Aorta (tissue), 5 donors: Measurements from ENCODE around the gene TUBA1C. TPM values are rescaled to one million over a fixed set of nuclear protein-coding genes. Genes with fewer than 3 reads are reported as not detected.
"Not testable (repeated sequence)": the region's sequence is repeated elsewhere in the genome, so short reads cannot be mapped to it uniquely, and the experiment has no call there.

Experiments used
- ATAC-seq: fragments of 200-7000 bp; cut with Tn5 transposase; one replicate; pipeline ENCODE4 v1.9.1; 2022; ENCODE audit warnings: moderate library complexity; ENCODE audit not compliant: low FRiP score
- DNase-seq, 2 donors: peaks; one replicate each; pipeline ENCODE4 v3.0.0-alpha.2; 2020
- H3K27ac ChIP-seq, 2 donors: one replicate each; pipeline ENCODE4 v1.5.1; 2013; ENCODE audit warnings: low read length in 2 of 2, mild to moderate bottlenecking in 2 of 2, moderate library complexity in 2 of 2, control low read depth in 1 of 2, inconsistent platforms in 1 of 2, low read depth in 1 of 2
- H3K27me3 ChIP-seq, 2 donors: one replicate each; pipeline ENCODE4 v1.6.1; 2013; ENCODE audit warnings: control low read depth in 1 of 2, low read length in 1 of 2, mild to moderate bottlenecking in 1 of 2, moderate library complexity in 1 of 2; ENCODE audit not compliant: insufficient read depth in 2 of 2, control insufficient read depth in 1 of 2
- H3K36me3 ChIP-seq, 2 donors: one replicate each; pipeline ENCODE4 v1.6.1; 2013; ENCODE audit warnings: control low read depth in 1 of 2, low read length in 1 of 2, mild to moderate bottlenecking in 1 of 2; ENCODE audit not compliant: insufficient read depth in 2 of 2, control insufficient read depth in 1 of 2
- H3K4me1 ChIP-seq, 2 donors: one replicate each; pipeline ENCODE4 v1.6.1; 2013; ENCODE audit warnings: low read length in 2 of 2, control low read depth in 1 of 2, mild to moderate bottlenecking in 1 of 2, moderate library complexity in 1 of 2; ENCODE audit not compliant: insufficient read depth in 2 of 2, control insufficient read depth in 1 of 2
- H3K4me3 ChIP-seq, 2 donors: one replicate each; pipeline ENCODE4 v1.5.1; 2013; ENCODE audit warnings: low read length in 2 of 2, control low read depth in 1 of 2, mild to moderate bottlenecking in 1 of 2
- H3K9me3 ChIP-seq: one replicate; pipeline ENCODE4 v1.6.1; 2013; ENCODE audit warnings: mild to moderate bottlenecking, low read length; ENCODE audit not compliant: control insufficient read depth
- WGBS, 2 donors: extraction: QIAGEN DNeasy Blood & Tissue Kit; methylation state at CpG; one replicate each; pipeline ENCODE4 v1.1.7; 2013; 5-methylcytosine and 5-hydroxymethylcytosine counted together
- intact Hi-C, 2 donors: fragments of 100-400 bp; cut with DNase I; formaldehyde crosslinking; loops; one replicate each; pipeline versions ENCODE4 v1.14.2 to v1.15.0; 2022
- polyA plus RNA-seq, 2 donors: library from polyadenylated mRNA; stranded (reverse); fragments of 200-250 nt; gene quantifications; one replicate each; pipeline ENCODE4 v1.2.3, GENCODE V29; 2013
- total RNA-seq, 2 donors: library from RNA; stranded (reverse); fragmentation: NEBNext Ultra II Directional; extraction: Animal tissue kit (Norgen Biotek cat#: 25700); gene quantifications; one replicate each; pipeline ENCODE4 v1.2.1, GENCODE V29; 2021
- donor health status: healthy with polysubstance abuse.
- donor health status: Bipolar disorder and iron deficiency.
- donor health status: DM: no; HTN: no; CAD: no.
- donor health status: DM: no; HTN: no; CAD: no.
- donor health status: DM: yes; HTN: yes; CAD: no.

The TUBA1C gene
- total and polyA plus RNA-seq, 4 donors, result 89.2 to 191 (median 172) TPM

DNA sequence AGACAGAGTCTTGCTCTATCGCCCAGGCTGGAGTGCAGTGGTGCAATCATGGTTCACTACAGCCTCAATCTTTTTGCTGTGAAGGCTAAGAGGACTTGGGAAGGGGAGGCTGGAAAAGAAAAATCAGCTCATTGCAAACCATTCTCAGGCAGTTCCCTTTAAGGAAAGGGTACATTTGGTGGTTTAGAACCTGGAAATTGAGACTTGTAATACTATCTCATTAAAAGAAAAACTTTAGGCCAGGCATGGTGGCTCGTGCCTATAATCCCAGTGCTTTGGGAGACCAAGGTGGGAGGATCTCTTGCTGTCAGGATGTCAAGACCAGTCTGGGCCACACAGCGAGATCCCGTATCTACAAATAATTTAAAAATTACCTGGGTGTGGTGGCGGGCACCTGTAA lies 21.3 kb upstream of the TUBA1C start:
- 93 to 96% methylated on average over 5 of the region's 5 CpGs for WGBS, 2 donors
- Histone ChIP-seq H3K4me1 (peaks cover 0 to 2% of the 10 kb centered on the region in 2 donors), H3K27ac (peak overlapping the region; percentile 51 to 85), H3K9me3 (no peaks in the 10 kb centered on the region), H3K4me3 (no peak overlapping the region), H3K36me3 (no peaks in the 10 kb centered on the region), H3K27me3 (no peaks in the 10 kb centered on the region)
- ATAC-seq, result no peak
- intact Hi-C loops, result no loop called here
- no peak for DNase-seq

DNA sequence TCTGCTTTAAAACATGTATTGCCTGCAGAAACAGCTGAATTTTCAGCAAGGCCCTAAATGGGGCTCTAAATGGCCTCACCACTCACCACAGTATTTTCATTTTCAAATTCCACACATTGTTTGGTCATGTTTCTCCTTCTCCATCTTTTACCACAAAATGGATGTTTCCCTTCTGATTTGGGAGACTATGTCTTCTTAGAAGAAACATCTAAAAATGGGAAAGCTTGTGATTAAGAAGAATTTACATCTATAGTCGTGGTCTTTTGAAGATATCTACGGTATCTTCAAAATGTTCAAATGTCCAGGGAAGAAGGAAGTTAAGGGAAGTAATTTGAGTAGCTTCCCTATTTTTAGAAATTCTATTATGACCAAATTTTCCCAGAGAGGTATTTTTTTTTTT lies 20.7 kb upstream of the TUBA1C start:
- 10 to 20% methylated on average over 2 of the region's 2 CpGs for WGBS, 2 donors
- intact Hi-C loops, result no loop called here
- peaks cover 0 to 2% of the 10 kb centered on the region in 2 donors for H3K4me1 ChIP-seq
- no peak overlapping the region for H3K4me3 ChIP-seq
- H3K27ac ChIP-seq, result no peak overlapping the region
- DNase-seq (no peak), ATAC-seq (no peak)
- H3K36me3 ChIP-seq, result no peaks in the 10 kb centered on the region
- no peaks in the 10 kb centered on the region for H3K9me3 ChIP-seq
- H3K27me3 ChIP-seq, result no peaks in the 10 kb centered on the region

DNA sequence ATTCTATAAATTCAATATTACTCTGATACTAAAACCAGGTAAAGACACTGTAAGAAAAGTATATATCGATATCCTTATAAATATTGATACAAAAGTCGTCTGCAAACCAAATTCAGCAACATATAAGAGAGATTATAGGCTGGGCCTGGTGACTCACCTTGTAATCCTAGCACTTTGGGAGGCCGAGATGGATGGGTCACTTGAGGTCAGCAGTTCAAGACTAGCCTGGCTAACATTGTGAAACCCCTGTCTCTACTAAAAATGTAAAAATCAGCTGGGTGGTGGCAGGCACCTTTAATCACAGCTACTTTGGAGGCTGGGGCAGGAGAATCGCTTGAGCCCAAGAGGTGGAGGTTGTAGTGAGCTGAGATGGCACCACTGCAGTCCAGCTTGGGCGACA lies 13.5 kb upstream of the TUBA1C start:
- no peaks in the 10 kb centered on the region for H3K4me1 ChIP-seq
- no peak overlapping the region for H3K27ac ChIP-seq
- DNase-seq (no peak), ATAC-seq (no peak)
- H3K9me3 ChIP-seq, result no peaks in the 10 kb centered on the region
- H3K4me3 ChIP-seq, result no peak overlapping the region
- WGBS, 2 donors, result 92 to 94% methylated on average over 5 of the region's 5 CpGs
- no peaks in the 10 kb centered on the region for H3K27me3 ChIP-seq
- no peaks in the 10 kb centered on the region for H3K36me3 ChIP-seq
- intact Hi-C loops, result no loop called here

DNA sequence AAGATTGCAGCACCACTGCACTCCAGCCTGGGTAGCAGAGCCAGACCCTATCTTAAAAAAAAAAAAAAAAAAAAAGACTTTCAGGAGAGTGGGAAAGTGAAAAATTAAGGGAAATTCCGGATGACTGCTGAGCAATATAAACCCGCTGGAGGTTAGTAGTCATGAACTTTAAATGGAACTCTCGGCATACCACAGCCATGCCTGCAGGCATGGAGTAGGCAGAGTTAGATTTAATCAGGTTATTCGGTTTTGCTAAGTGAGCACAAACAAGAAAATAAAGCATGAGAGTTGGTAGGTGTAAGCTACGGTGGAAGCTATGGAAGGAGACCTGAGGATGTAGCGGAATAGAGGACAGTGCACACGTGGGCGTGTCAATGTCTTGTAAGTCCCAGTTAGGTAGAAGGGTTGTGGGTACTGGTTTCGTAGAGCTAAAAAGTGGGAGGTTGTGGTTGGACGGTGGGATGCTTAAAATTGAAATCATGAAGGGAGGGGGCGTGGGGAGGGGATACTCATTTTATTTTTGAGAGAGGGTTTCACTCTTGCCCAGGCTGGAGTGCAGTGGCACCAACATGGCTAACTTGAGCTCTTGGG lies 11.8 kb upstream of the TUBA1C start:
- intact Hi-C loops, result no loop called here
- Histone ChIP-seq H3K4me1 (no peaks in the 10 kb centered on the region), H3K27me3 (no peaks in the 10 kb centered on the region), H3K4me3 (no peak overlapping the region), H3K27ac (no peak overlapping the region), H3K36me3 (no peaks in the 10 kb centered on the region), H3K9me3 (no peaks in the 10 kb centered on the region)
- 74 to 78% methylated on average over 11 of the region's 11 CpGs for WGBS, 2 donors
- ATAC-seq (no peak), DNase-seq (no peak)

DNA sequence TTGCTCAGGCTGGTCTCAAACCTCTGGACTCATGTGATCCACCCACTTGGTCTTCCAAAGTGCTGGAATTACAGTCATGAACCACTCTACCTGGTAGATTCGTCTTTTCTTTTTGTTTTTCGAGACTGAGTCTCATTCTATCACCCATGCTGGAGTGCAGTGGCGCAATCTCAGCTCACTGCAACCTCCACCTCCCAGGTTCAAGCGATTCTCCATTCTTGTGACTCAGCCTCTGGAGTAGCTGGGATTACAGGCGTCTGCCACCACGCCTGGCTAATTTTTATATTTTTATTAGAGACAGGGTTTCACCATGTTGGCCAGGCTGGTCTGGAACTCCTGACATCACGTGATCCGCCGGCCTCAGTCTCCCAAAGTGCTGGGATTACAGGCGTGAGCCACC lies 9.4 kb upstream of the TUBA1C start:
- ATAC-seq, H3K36me3 ChIP-seq, DNase-seq, H3K27me3 ChIP-seq, H3K4me3 ChIP-seq, H3K27ac ChIP-seq, H3K4me1 ChIP-seq, H3K9me3 ChIP-seq, intact Hi-C loops: not testable (repeated sequence)
- WGBS, 2 donors, result 95 to 96% methylated on average over 10 of the region's 10 CpGs

DNA sequence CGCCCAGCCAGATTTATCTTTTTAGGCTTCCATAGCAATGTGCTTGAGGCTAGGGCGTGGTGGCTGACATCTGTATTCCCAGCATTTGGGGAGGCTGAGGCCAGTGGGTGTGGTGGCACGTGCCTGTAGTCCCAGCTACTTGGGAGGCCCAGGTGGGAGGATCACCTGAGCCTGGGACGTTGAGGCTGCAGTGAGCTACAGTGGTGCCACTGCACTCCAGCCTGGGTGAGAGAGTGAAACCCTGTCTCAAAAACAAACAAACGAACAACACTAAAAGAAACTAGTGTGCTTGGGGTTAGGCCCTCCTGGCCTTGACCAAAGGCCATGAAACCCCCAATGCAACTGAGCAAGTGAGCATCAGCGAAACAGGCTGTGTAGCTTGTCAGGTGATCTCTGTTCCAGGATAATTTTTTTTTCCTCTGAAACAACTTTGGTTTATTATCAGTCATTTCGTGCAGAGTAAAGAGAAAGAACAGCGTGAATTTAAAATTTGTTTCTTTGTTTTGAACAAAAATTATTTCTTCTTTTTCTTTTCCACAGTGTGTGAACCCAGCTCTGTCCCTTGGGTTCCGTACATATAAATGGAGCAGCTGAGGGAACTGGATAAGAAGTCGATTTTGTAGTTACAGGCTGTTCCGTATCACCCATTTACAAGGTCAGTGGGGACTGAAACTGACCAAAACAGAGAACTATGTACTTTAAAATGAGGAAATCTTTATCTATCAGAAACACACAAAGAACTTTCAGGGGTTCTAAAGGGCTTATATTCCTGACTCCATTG lies 8.8 kb upstream of the TUBA1C start:
- no peak for ATAC-seq
- no peaks in the 10 kb centered on the region for H3K9me3 ChIP-seq
- peaks cover 0 to 4% of the 10 kb centered on the region in 2 donors for H3K4me1 ChIP-seq
- intact Hi-C loops, result no loop called here
- H3K4me3 ChIP-seq, result no peak overlapping the region
- no peak for DNase-seq
- H3K27me3 ChIP-seq, result no peaks in the 10 kb centered on the region
- H3K36me3 ChIP-seq, result no peaks in the 10 kb centered on the region
- no peak overlapping the region for H3K27ac ChIP-seq
- WGBS, 2 donors, result 91% methylated on average over 11 of the region's 11 CpGs

DNA sequence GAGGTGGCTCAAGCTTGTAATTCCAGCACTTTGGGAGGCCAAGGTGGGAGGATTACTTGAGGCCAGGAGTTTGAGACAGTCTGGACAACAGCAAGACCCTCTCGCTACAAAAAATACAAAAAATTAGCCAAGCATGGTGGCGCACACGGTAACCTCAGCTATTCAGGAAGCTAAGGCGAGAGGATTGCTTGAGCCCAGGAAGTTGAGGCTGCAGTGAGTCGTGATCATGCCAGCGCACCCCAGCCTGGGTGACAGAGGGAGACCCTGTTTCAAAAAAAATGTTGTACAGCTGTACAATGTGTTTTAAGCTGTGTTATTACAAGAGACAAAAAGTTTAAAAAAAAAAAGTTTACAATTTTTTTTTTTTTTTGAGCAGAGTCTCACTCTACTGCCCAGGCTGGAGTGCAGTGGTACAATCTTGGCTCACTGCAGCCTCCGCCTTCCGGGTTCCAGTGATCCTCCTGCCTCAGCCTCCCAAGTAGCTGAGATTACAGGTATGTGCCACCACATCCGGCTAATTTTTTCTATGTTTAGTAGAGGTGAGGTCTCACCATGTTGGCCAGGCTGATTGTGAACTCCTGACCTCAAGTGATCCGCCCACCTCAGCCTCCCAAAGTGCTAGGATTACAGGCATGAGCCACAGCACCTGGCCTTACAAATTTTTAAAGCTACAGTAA lies 7.2 kb upstream of the TUBA1C start:
- H3K27ac ChIP-seq, DNase-seq, H3K27me3 ChIP-seq, ATAC-seq, H3K4me3 ChIP-seq, intact Hi-C loops, H3K36me3 ChIP-seq, H3K4me1 ChIP-seq, H3K9me3 ChIP-seq: not testable (repeated sequence)
- 93 to 95% methylated on average over 10 of the region's 10 CpGs for WGBS, 2 donors

DNA sequence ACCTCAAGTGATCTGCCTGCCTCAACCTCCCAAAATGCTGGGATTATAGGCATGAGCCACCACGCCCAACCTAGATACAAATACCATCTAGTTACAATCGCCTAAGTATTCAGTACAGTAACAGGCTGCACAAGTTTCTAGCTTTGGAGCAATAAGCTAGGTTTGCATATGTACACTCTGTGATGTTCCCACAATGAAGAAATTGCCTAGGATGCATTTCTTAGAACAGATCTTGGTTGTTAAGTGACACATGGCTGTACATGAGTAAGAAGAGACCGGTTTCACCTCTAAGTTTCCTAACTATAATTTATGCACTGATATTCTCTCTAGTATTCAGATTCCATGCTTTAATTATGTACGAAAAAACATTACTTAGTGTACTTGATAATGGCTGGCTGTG lies 5.4 kb upstream of the TUBA1C start:
- intact Hi-C loops, result no loop called here
- H3K9me3 ChIP-seq, result no peaks in the 10 kb centered on the region
- ATAC-seq (no peak), DNase-seq (no peak)
- H3K4me1 ChIP-seq, result peaks cover 0 to 4% of the 10 kb centered on the region in 2 donors
- H3K27me3 ChIP-seq, result no peaks in the 10 kb centered on the region
- peak overlapping the region in 1 of 2 donors; percentile 96 for H3K27ac ChIP-seq
- H3K4me3 ChIP-seq, result no peak overlapping the region
- no peaks in the 10 kb centered on the region for H3K36me3 ChIP-seq
- WGBS, 2 donors, result 45 to 50% methylated on average over 4 of the region's 4 CpGs
